Loucy (cell line): ENCODE results near the gene TAS1R3.

Experiments
- H2AFZ ChIP-seq: fragments of 200-600 bp; sonication (generic); 2 replicates; pipeline ENCODE4 v1.6.0; 2016; ENCODE audit warnings: antibody characterized with exemption, mild to moderate bottlenecking, low read length, moderate library complexity
- H3F3A ChIP-seq: fragments of 200-600 bp; 2 replicates; pipeline ENCODE4 v1.6.0; 2016; ENCODE audit warnings: antibody characterized with exemption, low read depth, mild to moderate bottlenecking
- H3K27me3 ChIP-seq: fragments of 200-600 bp; sonication (generic); 2 replicates; pipeline ENCODE4 v1.6.1; 2014; ENCODE audit warnings: low read length, mild to moderate bottlenecking; ENCODE audit not compliant: insufficient read depth, poor library complexity, severe bottlenecking
- H3K36me3 ChIP-seq: fragments of 200-600 bp; sonication (generic); 2 replicates; pipeline ENCODE4 v1.6.1; 2016; ENCODE audit warnings: low read length; ENCODE audit not compliant: insufficient read depth
- H3K4me1 ChIP-seq: fragments of 200-600 bp; sonication (generic); 2 replicates; pipeline ENCODE4 v1.5.1; 2014; ENCODE audit warnings: low read length, mild to moderate bottlenecking; ENCODE audit not compliant: insufficient read depth, poor library complexity, severe bottlenecking
- H3K4me2 ChIP-seq: fragments of 200-600 bp; sonication (generic); 2 replicates; pipeline ENCODE4 v1.6.0; 2014; ENCODE audit warnings: antibody characterized with exemption, low read length, low read depth, mild to moderate bottlenecking; ENCODE audit not compliant: poor library complexity, severe bottlenecking
- H3K4me3 ChIP-seq: fragments of 200-600 bp; sonication (generic); 2 replicates; pipeline ENCODE4 v1.5.1; 2014; ENCODE audit warnings: low read length, mild to moderate bottlenecking, mixed read lengths; ENCODE audit not compliant: poor library complexity, severe bottlenecking
- H3K79me2 ChIP-seq: fragments of 200-600 bp; sonication (generic); 2 replicates; pipeline ENCODE4 v1.6.1; 2014; ENCODE audit warnings: low read length; ENCODE audit not compliant: insufficient read depth
- H3K9ac ChIP-seq: fragments of 200-600 bp; sonication (generic); 2 replicates; pipeline ENCODE4 v1.6.0; 2014; ENCODE audit warnings: mild to moderate bottlenecking, low read depth, low read length, moderate library complexity; ENCODE audit not compliant: poor library complexity, severe bottlenecking
- H3K9me2 ChIP-seq: fragments of 200-600 bp; sonication (generic); replicated peaks from 2 replicates; pipeline ENCODE4 v1.6.1; 2016; ENCODE audit warnings: low read depth, low read length, mixed read lengths
- H3K9me3 ChIP-seq: fragments of 200-600 bp; sonication (generic); 2 replicates; pipeline ENCODE4 v1.6.1; 2014; ENCODE audit warnings: mild to moderate bottlenecking, antibody characterized with exemption, low read length, low read depth; ENCODE audit not compliant: insufficient read depth
- H4K20me1 ChIP-seq: fragments of 200-600 bp; sonication (generic); 2 replicates; pipeline ENCODE4 v1.6.0; 2014; ENCODE audit warnings: antibody characterized with exemption, low read length, mild to moderate bottlenecking; ENCODE audit not compliant: insufficient read depth, poor library complexity, severe bottlenecking
- EZH2phosphoT487 ChIP-seq: fragments of 200-600 bp; IDR thresholded peaks from 2 replicates; pipeline ENCODE4 v1.6.1; 2018; ENCODE audit warnings: antibody characterized with exemption, mild to moderate bottlenecking, moderate library complexity, borderline replicate concordance
- TF ChIP-seq, protein P1 (sequence below): fragments of 200-600 bp; sonication (generic); conservative IDR thresholded peaks from 2 replicates; pipeline ENCODE4 v1.5.1; 2014; ENCODE audit warnings: mild to moderate bottlenecking, antibody characterized with exemption, low read length

TAS1R3 gene

DNA sequence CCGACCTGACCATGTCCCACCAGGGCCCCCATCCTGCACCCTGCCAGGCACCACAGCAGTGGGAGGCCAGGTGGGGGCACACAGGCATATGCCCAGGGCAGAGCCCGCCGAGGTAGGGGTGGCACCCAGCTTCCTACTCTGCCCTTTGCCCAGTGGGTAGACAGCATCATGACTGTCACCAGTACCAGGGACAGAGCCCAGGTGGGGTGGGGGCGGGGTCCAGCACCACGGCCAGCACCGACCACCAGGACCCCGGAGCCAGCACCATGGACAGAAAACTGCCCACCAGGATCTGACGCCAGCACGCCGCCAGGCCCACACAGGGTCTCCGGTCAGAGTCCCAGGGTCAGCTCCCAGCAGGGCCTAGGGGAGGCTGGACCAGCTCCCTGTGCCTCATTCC, 3.8 kb downstream of the TAS1R3 start:
- no peaks in the 10 kb centered on the region for H3K9me3 ChIP-seq
- H3K79me2 ChIP-seq: no peaks in the 10 kb centered on the region
- H3K4me3 ChIP-seq: no peak overlapping the region
- no peak overlapping the region for H2AFZ ChIP-seq
- H4K20me1 ChIP-seq: no peaks in the 10 kb centered on the region
- H3K27me3 ChIP-seq: no peaks in the 10 kb centered on the region
- H3K4me1 ChIP-seq: no peaks in the 10 kb centered on the region
- H3K9me2 ChIP-seq: no peaks in the 10 kb centered on the region
- H3F3A ChIP-seq: no peaks in the 10 kb centered on the region
- no peak overlapping the region for H3K9ac ChIP-seq
- no peak overlapping the region for H3K4me2 ChIP-seq
- no peaks in the 10 kb centered on the region for H3K36me3 ChIP-seq
- no peak for TF ChIP-seq EZH2phosphoT487
- TF ChIP-seq, protein P1, sequence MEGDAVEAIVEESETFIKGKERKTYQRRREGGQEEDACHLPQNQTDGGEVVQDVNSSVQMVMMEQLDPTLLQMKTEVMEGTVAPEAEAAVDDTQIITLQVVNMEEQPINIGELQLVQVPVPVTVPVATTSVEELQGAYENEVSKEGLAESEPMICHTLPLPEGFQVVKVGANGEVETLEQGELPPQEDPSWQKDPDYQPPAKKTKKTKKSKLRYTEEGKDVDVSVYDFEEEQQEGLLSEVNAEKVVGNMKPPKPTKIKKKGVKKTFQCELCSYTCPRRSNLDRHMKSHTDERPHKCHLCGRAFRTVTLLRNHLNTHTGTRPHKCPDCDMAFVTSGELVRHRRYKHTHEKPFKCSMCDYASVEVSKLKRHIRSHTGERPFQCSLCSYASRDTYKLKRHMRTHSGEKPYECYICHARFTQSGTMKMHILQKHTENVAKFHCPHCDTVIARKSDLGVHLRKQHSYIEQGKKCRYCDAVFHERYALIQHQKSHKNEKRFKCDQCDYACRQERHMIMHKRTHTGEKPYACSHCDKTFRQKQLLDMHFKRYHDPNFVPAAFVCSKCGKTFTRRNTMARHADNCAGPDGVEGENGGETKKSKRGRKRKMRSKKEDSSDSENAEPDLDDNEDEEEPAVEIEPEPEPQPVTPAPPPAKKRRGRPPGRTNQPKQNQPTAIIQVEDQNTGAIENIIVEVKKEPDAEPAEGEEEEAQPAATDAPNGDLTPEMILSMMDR: no peak

DNA sequence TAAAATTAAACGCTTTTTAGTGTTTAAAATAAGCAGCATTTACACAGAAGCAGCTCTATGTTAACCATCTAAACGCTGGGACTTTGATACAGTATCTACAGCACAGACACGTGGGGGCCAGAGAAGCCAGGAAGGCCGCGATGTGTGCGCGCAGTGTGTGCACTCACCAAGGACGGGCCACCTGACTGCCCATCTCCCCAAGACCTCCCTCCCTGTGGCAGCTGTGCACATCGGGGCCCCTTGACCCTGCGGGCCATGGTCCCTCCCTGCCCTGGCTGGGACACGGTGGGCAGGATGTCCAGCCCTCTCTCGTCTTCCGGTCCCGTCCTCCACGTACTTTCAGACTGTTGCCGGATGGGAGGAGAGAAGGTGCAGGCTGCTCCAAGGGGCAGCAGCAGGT, 4.2 kb downstream of the TAS1R3 start:
- Histone ChIP-seq H2AFZ (no peak overlapping the region), H3K9me2 (no peaks in the 10 kb centered on the region), H3K4me1 (no peaks in the 10 kb centered on the region), H3K4me2 (no peak overlapping the region), H3F3A (no peaks in the 10 kb centered on the region), H3K9me3 (no peaks in the 10 kb centered on the region), H4K20me1 (no peaks in the 10 kb centered on the region), H3K9ac (no peak overlapping the region), H3K79me2 (no peaks in the 10 kb centered on the region), H3K36me3 (no peaks in the 10 kb centered on the region), H3K4me3 (no peak overlapping the region), H3K27me3 (no peaks in the 10 kb centered on the region)
- TF ChIP-seq, protein P1: no peak
- no peak for TF ChIP-seq EZH2phosphoT487

GRCh38 chr1:1335792-1336248, 4.7 kb downstream of the TAS1R3 start:
- Histone ChIP-seq H3K9me2 (no peaks in the 10 kb centered on the region), H3K4me3 (no peak overlapping the region), H3K9ac (no peak overlapping the region), H3K27me3 (no peaks in the 10 kb centered on the region), H3K4me1 (no peaks in the 10 kb centered on the region), H3K36me3 (no peaks in the 10 kb centered on the region; the same call in 1 of the 2 replicates), H3K4me2 (no peak overlapping the region), H4K20me1 (no peaks in the 10 kb centered on the region), H3F3A (no peaks in the 10 kb centered on the region), H3K79me2 (no peaks in the 10 kb centered on the region), H2AFZ (no peak overlapping the region), H3K9me3 (no peaks in the 10 kb centered on the region)
- TF ChIP-seq, protein P1: no peak
- no peak for TF ChIP-seq EZH2phosphoT487
